Measurements from ENCODE around the gene PLAGL2.

The PLAGL2 gene

DNA sequence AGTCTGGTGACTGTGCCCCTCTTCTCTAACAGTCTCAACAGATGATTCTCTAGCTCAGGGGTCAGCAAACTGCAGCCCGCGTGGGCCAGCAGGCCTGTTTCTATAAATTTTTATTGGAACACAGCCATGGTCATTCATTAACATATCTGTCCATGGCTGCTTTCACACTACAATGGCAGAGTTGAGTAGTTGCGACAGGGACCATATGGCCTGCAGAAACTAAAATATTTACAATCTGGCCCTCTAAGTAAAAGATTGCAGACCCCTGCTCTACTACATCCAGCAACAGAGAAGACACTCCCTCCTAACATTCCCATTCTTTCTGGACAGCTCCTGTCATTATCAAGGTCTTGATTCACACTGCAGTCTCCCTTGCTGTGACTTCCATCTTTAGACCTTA lies 45.2 kb downstream of the PLAGL2 start:
- no peak for DNase-seq (ENCODE audit: low read depth)
- TF ChIP-seq, protein P1, sequence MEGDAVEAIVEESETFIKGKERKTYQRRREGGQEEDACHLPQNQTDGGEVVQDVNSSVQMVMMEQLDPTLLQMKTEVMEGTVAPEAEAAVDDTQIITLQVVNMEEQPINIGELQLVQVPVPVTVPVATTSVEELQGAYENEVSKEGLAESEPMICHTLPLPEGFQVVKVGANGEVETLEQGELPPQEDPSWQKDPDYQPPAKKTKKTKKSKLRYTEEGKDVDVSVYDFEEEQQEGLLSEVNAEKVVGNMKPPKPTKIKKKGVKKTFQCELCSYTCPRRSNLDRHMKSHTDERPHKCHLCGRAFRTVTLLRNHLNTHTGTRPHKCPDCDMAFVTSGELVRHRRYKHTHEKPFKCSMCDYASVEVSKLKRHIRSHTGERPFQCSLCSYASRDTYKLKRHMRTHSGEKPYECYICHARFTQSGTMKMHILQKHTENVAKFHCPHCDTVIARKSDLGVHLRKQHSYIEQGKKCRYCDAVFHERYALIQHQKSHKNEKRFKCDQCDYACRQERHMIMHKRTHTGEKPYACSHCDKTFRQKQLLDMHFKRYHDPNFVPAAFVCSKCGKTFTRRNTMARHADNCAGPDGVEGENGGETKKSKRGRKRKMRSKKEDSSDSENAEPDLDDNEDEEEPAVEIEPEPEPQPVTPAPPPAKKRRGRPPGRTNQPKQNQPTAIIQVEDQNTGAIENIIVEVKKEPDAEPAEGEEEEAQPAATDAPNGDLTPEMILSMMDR (conservative IDR thresholded peaks at IDR 0.05; ENCODE audit: low read depth, low read length): no peak
- no peak overlapping the region for H3K4me3 ChIP-seq (ENCODE audit: low read depth, low read length)

DNA sequence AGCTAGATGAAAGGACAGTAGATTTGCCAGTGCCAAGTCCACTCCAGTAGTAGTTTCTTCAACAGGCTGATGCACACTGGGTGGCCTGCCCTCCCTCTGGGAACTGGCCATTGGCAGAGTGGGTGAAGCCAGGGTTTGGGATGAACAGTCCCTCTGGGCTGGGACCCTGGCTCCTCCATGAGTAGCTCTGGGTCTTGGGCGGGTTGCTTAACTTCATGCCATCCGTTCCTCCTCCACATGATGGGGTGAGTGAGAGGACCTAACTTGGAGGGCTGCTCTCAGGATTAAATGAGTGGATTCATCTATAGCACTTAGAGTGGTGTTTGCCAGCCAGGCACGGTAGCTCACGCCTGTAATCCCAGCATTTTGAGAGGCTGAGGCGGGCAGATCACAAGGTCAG lies 47.2 kb downstream of the PLAGL2 start:
- H3K4me3 ChIP-seq (ENCODE audit: low read depth, low read length): no peak overlapping the region
- TF ChIP-seq, protein P1 (conservative IDR thresholded peaks at IDR 0.05; ENCODE audit: low read depth, low read length): no peak
- DNase-seq (ENCODE audit: low read depth): no peak

- TF ChIP-seq, protein P1 (conservative IDR thresholded peaks at IDR 0.05; ENCODE audit: low read depth, low read length): no peak
- H3K4me3 ChIP-seq (ENCODE audit: low read depth, low read length): no peak overlapping the region
- DNase-seq (ENCODE audit: low read depth): no peak
Observed at GRCh38 chr20:32159766-32160221, 47.7 kb downstream of the PLAGL2 start.

GRCh38 chr20:32158943-32159660 lies 48.4 kb downstream of the PLAGL2 start:
- H3K4me3 ChIP-seq (ENCODE audit: low read depth, low read length): no peak overlapping the region
- no peak for DNase-seq (ENCODE audit: low read depth)
- TF ChIP-seq, protein P1 (conservative IDR thresholded peaks at IDR 0.05; ENCODE audit: low read depth, low read length): no peak

GRCh38 chr20:32158351-32158750 lies 49.2 kb downstream of the PLAGL2 start:
- H3K4me3 ChIP-seq (ENCODE audit: low read depth, low read length): no peak overlapping the region
- DNase-seq (ENCODE audit: low read depth): no peak
- TF ChIP-seq, protein P1 (conservative IDR thresholded peaks at IDR 0.05; ENCODE audit: low read depth, low read length): no peak

GRCh38 chr20:32157611-32158010 lies 49.9 kb downstream of the PLAGL2 start:
- H3K4me3 ChIP-seq (ENCODE audit: low read depth, low read length): no peak overlapping the region
- no peak for DNase-seq (ENCODE audit: low read depth)
- TF ChIP-seq, protein P1 (conservative IDR thresholded peaks at IDR 0.05; ENCODE audit: low read depth, low read length): no peak
